ENCODE measurements around the gene ISG20.

Gene ISG20

DNA sequence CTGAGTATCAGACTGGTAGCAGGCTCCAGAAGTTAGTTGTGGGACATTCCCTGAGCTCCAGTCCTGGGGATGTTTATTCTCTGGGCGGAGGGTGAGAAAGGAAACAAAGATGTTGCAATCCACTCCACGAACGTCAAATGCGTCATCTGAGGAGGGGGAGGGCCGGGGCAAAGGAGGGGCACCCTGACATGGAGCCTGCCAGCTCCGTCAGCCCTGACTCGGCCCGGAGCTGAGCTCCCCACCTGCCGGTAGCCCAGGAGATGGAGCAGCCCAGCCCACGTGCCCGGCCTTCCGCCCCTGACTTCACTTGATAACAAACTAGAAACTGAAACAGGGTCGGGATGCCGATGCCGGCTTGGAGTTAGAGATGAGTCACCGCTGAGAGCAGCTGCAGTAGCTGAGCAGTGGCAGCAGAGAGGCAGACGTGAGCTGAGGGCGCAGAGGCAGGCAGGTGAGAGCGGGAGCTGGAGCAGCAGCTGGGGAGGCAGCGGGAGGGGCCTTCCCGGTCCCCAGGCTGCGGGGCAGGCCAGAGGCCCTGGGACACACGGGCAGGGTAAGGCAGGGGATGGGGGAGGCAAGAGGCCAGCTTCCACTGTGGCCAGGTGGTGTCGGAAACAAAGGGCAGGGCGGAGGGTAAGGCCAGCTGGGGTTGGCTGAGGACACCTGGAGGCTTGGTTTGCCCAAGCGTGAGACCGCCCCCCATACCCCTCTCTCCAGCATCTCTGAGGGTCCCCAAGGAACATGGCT, at the start of gene ISG20:
TSS of gene ISG20 (plus strand) at position 391 of the 747 bp plus-strand sequence. CDS start at position 742, 351 bp downstream.
- H3F3A ChIP-seq (ENCODE audit: low read depth), result no peaks in the 10 kb centered on the region
- peak within 1 kb of the TSS; percentile 68 for H3K4me2 ChIP-seq (ENCODE audit: low read depth, low read length, poor library complexity, severe bottlenecking)
- H4K20me1 ChIP-seq (ENCODE audit: insufficient read depth, low read length, poor library complexity, severe bottlenecking), result no peaks in the 10 kb centered on the region
- H3K36me3 ChIP-seq (ENCODE audit: insufficient read depth, low read length), result no peaks in the 10 kb centered on the region
- no peaks in the 10 kb centered on the region for H3K79me2 ChIP-seq (ENCODE audit: insufficient read depth, low read length)
- TF ChIP-seq, protein P1, sequence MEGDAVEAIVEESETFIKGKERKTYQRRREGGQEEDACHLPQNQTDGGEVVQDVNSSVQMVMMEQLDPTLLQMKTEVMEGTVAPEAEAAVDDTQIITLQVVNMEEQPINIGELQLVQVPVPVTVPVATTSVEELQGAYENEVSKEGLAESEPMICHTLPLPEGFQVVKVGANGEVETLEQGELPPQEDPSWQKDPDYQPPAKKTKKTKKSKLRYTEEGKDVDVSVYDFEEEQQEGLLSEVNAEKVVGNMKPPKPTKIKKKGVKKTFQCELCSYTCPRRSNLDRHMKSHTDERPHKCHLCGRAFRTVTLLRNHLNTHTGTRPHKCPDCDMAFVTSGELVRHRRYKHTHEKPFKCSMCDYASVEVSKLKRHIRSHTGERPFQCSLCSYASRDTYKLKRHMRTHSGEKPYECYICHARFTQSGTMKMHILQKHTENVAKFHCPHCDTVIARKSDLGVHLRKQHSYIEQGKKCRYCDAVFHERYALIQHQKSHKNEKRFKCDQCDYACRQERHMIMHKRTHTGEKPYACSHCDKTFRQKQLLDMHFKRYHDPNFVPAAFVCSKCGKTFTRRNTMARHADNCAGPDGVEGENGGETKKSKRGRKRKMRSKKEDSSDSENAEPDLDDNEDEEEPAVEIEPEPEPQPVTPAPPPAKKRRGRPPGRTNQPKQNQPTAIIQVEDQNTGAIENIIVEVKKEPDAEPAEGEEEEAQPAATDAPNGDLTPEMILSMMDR (conservative IDR thresholded peaks at IDR 0.05; ENCODE audit: low read length), result peak; percentile 28; the same call in 1 of the 2 replicates
- TF ChIP-seq EZH2phosphoT487 (IDR thresholded peaks at IDR 0.05; ENCODE audit: borderline replicate concordance), result no peak
- H2AFZ ChIP-seq (ENCODE audit: low read length), result peak within 1 kb of the TSS; percentile 7; the same call in 1 of the 2 replicates
- peak within 1 kb of the TSS; percentile 64 for H3K9ac ChIP-seq (ENCODE audit: low read depth, low read length, poor library complexity, severe bottlenecking)
- H3K4me3 ChIP-seq (ENCODE audit: low read length, poor library complexity, severe bottlenecking), result peak within 1 kb of the TSS; percentile 66
- H3K4me1 ChIP-seq (ENCODE audit: insufficient read depth, low read length, poor library complexity, severe bottlenecking), result peaks cover 36% of the 10 kb centered on the region
- no peaks in the 10 kb centered on the region for H3K9me2 ChIP-seq (replicated peaks; ENCODE audit: low read depth, low read length)
- H3K9me3 ChIP-seq (ENCODE audit: insufficient read depth, low read depth, low read length), result no peaks in the 10 kb centered on the region
- H3K27me3 ChIP-seq (ENCODE audit: insufficient read depth, low read length, poor library complexity, severe bottlenecking), result no peaks in the 10 kb centered on the region

- TF ChIP-seq EZH2phosphoT487 (IDR thresholded peaks at IDR 0.05; ENCODE audit: borderline replicate concordance), result no peak
- TF ChIP-seq, protein P1 (conservative IDR thresholded peaks at IDR 0.05; ENCODE audit: low read length), result no peak
- no peaks in the 10 kb centered on the region for H4K20me1 ChIP-seq (ENCODE audit: insufficient read depth, low read length, poor library complexity, severe bottlenecking)
Observed at GRCh38 chr15:88590759-88591158, 48.1 kb upstream of the ISG20 start.

DNA sequence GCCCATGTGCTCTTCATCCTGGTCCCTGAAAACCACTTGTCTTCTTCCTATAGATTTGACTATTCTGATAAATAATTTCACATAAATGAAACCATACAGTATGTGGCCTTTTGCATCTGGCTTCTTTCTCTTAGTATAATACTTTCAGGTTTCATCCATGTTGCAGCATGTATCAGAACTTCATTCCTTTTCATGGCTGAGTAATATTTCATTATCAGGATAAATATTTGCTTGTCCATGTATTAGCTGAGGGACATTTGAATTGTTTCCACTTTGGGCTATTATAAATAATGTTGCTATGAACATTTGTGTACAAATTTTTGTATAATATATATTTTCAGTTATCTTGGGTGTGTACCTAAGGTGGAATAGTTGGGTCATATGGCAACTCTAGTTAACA, 47.4 kb upstream of the ISG20 start:
- H3K9ac ChIP-seq (ENCODE audit: low read depth, low read length, poor library complexity, severe bottlenecking), result no peak overlapping the region
- H3K27me3 ChIP-seq (ENCODE audit: insufficient read depth, low read length, poor library complexity, severe bottlenecking), result no peaks in the 10 kb centered on the region
- no peaks in the 10 kb centered on the region for H4K20me1 ChIP-seq (ENCODE audit: insufficient read depth, low read length, poor library complexity, severe bottlenecking)
- H3F3A ChIP-seq (ENCODE audit: low read depth), result no peaks in the 10 kb centered on the region
- H3K4me2 ChIP-seq (ENCODE audit: low read depth, low read length, poor library complexity, severe bottlenecking), result no peak overlapping the region
- TF ChIP-seq, protein P1 (conservative IDR thresholded peaks at IDR 0.05; ENCODE audit: low read length), result no peak
- no peak for TF ChIP-seq EZH2phosphoT487 (IDR thresholded peaks at IDR 0.05; ENCODE audit: borderline replicate concordance)
- no peak overlapping the region for H3K4me3 ChIP-seq (ENCODE audit: low read length, poor library complexity, severe bottlenecking)
- H3K36me3 ChIP-seq (ENCODE audit: insufficient read depth, low read length), result no peaks in the 10 kb centered on the region
- H3K79me2 ChIP-seq (ENCODE audit: insufficient read depth, low read length), result no peaks in the 10 kb centered on the region
- H3K9me2 ChIP-seq (replicated peaks; ENCODE audit: low read depth, low read length), result no peaks in the 10 kb centered on the region
- no peak overlapping the region for H2AFZ ChIP-seq (ENCODE audit: low read length)
- H3K9me3 ChIP-seq (ENCODE audit: insufficient read depth, low read depth, low read length), result no peaks in the 10 kb centered on the region
- H3K4me1 ChIP-seq (ENCODE audit: insufficient read depth, low read length, poor library complexity, severe bottlenecking), result no peaks in the 10 kb centered on the region

More at GRCh38 chr15:88590759-88591158, 48.1 kb upstream of the ISG20 start:
- H3K4me3 ChIP-seq (ENCODE audit: low read length, poor library complexity, severe bottlenecking), result no peak overlapping the region
- H3K27me3 ChIP-seq (ENCODE audit: insufficient read depth, low read length, poor library complexity, severe bottlenecking), result no peaks in the 10 kb centered on the region
- no peak overlapping the region for H3K4me2 ChIP-seq (ENCODE audit: low read depth, low read length, poor library complexity, severe bottlenecking)
- H3K9me3 ChIP-seq (ENCODE audit: insufficient read depth, low read depth, low read length), result no peaks in the 10 kb centered on the region
- H3K9ac ChIP-seq (ENCODE audit: low read depth, low read length, poor library complexity, severe bottlenecking), result no peak overlapping the region
- H3K4me1 ChIP-seq (ENCODE audit: insufficient read depth, low read length, poor library complexity, severe bottlenecking), result no peaks in the 10 kb centered on the region
- H3K36me3 ChIP-seq (ENCODE audit: insufficient read depth, low read length), result no peaks in the 10 kb centered on the region
- H3K79me2 ChIP-seq (ENCODE audit: insufficient read depth, low read length), result no peaks in the 10 kb centered on the region
- no peaks in the 10 kb centered on the region for H3F3A ChIP-seq (ENCODE audit: low read depth)
- H2AFZ ChIP-seq (ENCODE audit: low read length), result no peak overlapping the region
- no peaks in the 10 kb centered on the region for H3K9me2 ChIP-seq (replicated peaks; ENCODE audit: low read depth, low read length)

Measured in Loucy (cell line).